Bronchial epithelial cell (primary cell): ENCODE results near the gene PRRG4. TPM values are rescaled to one million over a fixed set of nuclear protein-coding genes. Genes with fewer than 3 reads are reported as not detected.
"Not testable (repeated sequence)": the region's sequence is repeated elsewhere in the genome, so short reads cannot be mapped to it uniquely, and the experiment has no call there.

Experiments
- DNase-seq: peaks from one replicate; pipeline ENCODE4 v3.0.0-alpha.2; 2010; ENCODE audit warnings: low read depth
- FAIRE-seq: peaks from 2 replicates; lab custom pipeline; 2011; peaks lifted over from hg19 to GRCh38; lab: Jason Lieb, UNC
- H3K27me3 ChIP-seq: 2 replicates; pipeline ENCODE4 v1.5.1; 2011; ENCODE audit warnings: low read length; ENCODE audit not compliant: control insufficient read depth, insufficient read depth
- H3K36me3 ChIP-seq: 2 replicates; pipeline ENCODE4 v1.5.1; 2011; ENCODE audit warnings: low read length; ENCODE audit not compliant: control insufficient read depth, insufficient read depth
- H3K4me3 ChIP-seq: 2 replicates; pipeline ENCODE4 v1.5.1; 2011; ENCODE audit warnings: mild to moderate bottlenecking, low read depth, low read length, control low read depth
- CTCF ChIP-seq: IDR thresholded peaks from 2 replicates; pipeline ENCODE4 v1.5.1; 2011; ENCODE audit warnings: mild to moderate bottlenecking, moderate library complexity, low read length, control low read depth, inconsistent platforms; ENCODE audit not compliant: insufficient read depth, severe bottlenecking
- total RNA-seq: library from RNA; depleted of rRNA; stranded (reverse); fragments of >200 nt; gene quantifications from 2 replicates; pipeline ENCODE4 v1.2.1, GENCODE V29; 2014

Gene PRRG4
- total RNA-seq, 1 donor from 2014 or later: 3.7 TPM

DNA sequence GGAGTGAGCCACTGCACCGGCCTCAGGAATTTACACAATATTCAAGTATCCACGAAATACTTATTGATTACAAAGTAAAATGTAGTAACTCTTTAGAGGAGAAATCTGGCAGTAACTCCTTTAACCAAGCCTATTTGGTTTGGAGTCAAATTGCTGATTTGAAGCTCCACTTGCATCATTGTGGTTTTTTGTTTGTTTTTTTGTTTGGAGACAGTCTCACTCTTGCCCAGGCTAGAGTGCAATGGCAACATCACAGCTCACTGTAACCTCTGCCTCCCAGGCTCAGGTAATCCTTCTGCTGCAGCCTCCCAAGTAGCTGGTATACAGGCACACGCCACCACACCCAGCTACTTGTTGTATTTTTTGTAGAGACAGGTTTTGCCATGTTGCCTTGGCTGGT lies 56.5 kb downstream of the PRRG4 start:
- FAIRE-seq (no peak), DNase-seq (no peak)
- H3K4me3 ChIP-seq: no peak overlapping the region
- no peak for TF ChIP-seq CTCF
- H3K27me3 ChIP-seq: no peaks in the 10 kb centered on the region
- H3K36me3 ChIP-seq: no peaks in the 10 kb centered on the region

DNA sequence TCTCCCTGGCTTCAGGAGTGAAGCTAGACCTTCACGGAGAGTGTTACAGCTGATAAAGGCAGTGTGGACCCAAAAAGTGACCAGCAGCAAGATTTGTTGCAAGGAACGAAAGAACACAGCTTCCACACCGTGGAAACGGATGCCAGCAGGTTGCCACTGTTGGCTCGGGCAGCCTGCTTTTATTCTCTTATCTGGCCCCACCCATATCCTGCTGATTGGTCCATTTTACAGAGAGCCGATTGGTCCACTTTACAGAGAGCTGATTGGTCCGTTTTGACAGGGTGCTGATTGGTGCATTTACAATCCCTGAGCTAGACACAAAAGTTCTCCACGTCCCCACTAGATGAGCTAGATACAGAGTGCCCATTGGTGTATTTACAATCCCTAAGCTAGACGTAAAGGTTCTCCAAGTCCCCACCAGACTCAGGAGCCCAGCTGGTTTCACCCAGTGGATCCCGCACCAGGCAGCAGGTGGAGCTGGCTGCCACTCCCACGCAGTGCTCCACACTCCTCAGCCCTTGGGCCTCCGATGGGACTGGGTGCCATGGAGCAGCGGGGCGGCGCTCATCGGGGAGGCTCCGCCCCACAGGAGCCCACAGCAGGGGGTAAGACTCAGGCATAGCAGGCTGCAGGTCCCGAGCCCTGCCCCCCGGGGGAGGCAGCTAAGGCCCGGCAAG lies 58.1 kb downstream of the PRRG4 start:
- not testable (repeated sequence) for H3K27me3 ChIP-seq, FAIRE-seq, H3K4me3 ChIP-seq, DNase-seq, H3K36me3 ChIP-seq

DNA sequence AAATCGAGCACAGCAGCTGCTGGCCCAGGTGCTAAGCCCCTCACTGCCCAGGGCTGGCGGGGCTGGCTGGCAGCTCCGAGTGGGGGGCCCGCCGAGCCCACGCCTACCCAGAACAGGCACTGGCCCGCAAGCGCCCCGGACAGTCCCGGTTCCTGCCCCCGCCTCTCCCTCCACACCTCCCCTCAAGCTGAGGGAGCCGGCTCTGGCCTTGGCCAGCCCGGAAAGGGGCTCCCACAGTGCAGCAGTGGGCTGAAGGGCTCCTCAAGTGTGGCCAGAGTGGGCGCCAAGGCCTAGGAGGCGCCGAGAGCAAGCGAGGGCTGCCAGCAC lies 58.6 kb downstream of the PRRG4 start:
- not testable (repeated sequence) for H3K27me3 ChIP-seq, FAIRE-seq, DNase-seq, H3K4me3 ChIP-seq, H3K36me3 ChIP-seq

- DNase-seq (no peak), FAIRE-seq (no peak)
Observed at GRCh38 chr11:32888805-32889204, 59.1 kb downstream of the PRRG4 start.

DNA sequence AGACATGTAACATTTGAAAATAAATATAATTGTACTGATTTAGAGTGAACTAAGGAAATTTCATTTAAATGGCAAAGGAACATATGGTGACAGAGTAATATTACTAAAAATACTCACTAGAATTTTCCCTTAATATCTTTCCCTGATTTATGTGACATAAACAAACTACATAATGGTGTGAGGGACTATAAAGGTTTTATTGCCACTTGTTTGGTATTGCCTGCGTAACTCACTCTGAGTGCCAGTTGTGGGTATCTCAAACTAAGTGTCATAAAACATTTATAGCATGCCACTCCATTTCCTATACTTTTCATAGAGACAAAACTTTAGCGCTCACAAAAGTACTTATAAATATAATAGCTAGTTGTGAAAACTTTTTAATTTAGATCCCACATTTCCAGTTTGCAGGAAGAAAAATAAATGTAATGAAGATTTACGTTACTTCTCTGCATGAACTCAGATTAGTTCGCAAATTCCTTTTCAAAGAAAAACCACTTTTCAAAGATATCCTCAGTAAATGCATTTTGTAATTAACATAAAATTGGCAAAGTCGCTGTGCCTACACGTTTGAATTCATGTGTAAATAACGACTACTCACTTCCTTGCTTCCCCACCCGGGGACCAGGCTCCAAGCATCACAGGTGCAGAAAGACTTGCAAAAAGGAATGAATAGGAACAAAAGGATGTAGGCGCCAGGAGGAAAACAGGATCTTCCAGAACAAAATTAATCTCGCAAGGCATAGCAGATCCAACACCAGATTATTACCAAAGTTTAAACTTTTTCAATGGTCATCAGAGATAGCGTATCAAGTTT lies 61.3 kb downstream of the PRRG4 start:
- no peak for DNase-seq
- FAIRE-seq: no peak

More at GRCh38 chr11:32888805-32889204, 59.1 kb downstream of the PRRG4 start:
- no peaks in the 10 kb centered on the region for H3K27me3 ChIP-seq
- no peak overlapping the region for H3K4me3 ChIP-seq
- H3K36me3 ChIP-seq: no peaks in the 10 kb centered on the region
- no peak for TF ChIP-seq CTCF

DNA sequence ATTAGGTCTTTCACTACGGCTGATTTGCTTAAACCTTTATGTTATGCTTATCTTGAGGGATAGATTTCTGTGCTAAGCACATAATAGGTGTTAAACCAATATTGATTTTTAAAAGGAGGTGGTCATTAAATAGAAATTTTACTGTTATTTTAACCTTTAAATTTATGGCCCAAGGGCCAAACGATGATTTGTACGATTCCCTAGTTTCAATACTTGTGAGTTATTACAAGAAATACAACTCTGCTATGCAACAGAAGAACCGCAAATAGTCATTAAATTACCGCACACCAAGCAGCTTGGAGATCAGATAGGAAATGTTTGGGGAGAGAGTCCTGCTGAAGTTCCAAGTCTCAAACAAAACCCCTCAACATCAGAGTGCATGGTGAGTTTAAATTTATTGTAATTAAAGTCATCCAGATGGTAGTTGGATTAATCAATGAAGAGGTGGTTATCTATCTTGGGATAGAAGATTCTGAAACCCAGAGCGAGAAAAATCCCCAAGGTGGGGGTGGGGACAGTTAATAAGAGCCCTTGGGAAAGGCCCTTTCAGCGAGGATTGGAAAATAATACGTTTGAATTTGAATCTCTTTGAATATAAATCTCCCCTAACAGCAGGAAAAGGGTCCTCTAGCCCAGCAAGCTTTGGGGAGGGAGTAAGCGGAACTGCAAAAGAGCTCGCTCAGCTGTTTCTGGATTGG lies 62.1 kb downstream of the PRRG4 start:
- TF ChIP-seq CTCF: no peak
- no peak for FAIRE-seq
- Histone ChIP-seq H3K4me3 (peak overlapping the region; percentile 94), H3K27me3 (no peaks in the 10 kb centered on the region), H3K36me3 (no peaks in the 10 kb centered on the region)
- DNase-seq: peak; percentile 17

More for the DNA sequence above, 61.3 kb downstream of the PRRG4 start:
- TF ChIP-seq CTCF: no peak
- H3K27me3 ChIP-seq: no peaks in the 10 kb centered on the region
- H3K36me3 ChIP-seq: no peaks in the 10 kb centered on the region
- no peak overlapping the region for H3K4me3 ChIP-seq
